GM19240 (cell line): ENCODE measurements around the gene PLP1.

Source experiments
- DNase-seq: peaks from one replicate; pipeline ENCODE4 v3.0.0; 2011; ENCODE audit warnings: low spot score; ENCODE audit not compliant: insufficient read length

PLP1 gene

DNA sequence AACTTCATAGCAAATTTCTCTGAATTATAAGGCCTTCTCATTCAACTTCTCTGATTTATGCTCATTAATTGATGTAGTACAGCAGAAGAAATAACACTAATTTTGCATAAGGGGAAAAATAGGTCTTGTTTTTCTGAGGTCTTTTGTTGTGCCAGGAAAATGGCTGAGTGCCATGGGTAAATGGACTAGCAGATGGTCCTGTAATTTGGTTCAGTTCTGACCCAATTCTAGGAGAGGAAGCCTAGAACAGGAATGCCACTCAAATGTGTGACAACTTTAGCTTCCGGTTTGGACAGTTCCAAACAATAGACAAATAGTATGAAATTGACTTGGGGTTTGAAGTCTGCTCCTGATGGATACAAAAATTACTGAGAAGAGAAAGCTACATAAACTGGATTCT, 49.2 kb downstream of the PLP1 start:
- no peak for DNase-seq

DNA sequence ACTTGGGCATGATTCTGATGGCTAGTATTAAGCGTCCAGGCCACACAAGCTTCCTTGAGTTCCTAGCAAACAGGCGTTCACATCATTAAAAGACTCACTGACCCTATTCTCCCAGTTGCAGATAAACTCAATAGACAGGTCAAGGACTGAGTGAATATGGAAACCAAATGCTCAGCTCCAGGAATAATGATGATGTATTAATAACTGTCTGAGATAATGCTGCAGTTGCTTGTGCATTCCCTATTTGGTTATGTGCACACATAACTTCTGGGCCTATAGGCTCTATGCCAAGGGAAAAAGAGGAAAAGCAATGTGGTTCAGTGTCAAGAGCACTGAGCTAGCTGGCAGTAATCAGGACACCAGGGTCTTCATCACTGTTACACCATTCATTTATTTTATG, 51.9 kb downstream of the PLP1 start:
- DNase-seq, result no peak

DNA sequence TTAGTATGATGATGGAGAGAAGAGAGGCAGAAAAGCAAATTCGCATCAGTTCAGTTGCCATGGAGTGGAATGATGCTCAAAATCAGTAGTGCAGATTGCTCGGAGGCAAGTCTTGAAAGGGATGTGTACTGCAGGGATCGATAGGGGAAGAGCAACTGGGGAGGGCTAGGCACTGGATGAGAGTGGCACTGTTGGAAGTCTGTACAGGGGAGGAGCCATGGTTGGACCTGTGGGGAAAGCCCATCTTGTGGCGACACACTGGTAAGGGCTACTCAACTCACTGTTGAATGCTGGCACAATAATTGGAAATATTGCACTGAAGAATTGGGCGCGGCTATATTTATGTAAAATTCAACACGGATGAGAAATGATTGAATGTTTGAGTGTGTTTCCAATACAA, 54.2 kb downstream of the PLP1 start:
- no peak for DNase-seq

DNA sequence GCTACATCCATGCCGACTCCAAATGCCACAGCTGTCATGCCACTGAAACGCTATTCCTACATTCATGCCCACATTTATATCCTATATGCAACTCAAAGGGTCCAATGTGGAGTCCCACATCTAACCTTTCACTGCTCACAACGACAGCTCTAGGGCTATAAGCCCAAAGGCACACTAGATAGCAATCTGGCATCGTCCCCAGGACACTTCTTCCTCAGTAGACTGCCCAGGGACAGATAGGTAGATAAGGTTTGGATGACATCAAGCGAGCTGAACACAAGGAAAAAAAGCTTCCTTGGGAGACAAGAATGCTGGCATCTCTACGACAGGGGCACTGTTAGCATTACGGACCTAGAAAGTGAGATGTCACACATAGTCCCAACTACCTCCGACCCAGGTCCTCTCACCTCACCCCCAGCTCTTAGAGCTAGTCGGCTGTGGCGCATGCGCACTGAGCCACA, 54.7 kb downstream of the PLP1 start:
- DNase-seq, result no peak

DNA sequence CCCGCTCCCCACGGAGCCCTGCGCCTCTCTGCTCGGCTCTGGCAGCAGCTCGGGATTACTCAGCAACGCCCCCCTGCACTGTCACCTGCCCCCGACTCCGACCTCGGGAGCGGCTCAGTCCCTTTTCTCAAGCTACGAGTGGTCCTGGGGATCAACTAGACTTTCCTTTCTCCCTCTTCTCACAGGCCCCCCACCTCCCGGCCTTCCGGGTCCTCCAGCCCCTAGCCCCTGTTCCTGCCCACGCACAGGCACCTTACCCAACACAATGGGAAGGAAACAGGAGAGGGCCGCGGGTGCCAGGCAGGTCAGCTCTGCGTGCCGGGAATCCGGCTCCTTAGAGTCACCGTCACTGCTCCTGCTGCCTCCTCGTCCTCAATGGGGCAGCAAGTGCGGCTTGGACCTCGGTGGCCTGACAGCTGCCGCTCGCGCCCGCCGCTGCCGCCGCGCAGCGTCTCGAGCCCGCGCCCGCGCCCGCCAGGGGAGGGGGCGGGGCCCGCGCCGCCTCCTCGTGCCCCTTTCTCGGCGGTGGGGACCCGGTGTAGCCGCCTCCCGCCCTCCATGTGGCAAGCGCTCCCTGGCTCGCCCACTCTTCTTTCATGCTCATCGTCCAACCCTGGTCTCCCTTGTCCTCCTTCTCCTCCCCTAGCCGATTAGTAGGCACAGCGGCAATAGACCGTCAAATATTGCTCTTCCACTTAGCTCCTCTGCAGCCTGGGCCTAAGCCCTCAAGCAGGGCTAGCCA, 55.3 kb downstream of the PLP1 start, which contains the start of gene RAB9B:
TSS of gene RAB9B (minus strand) at position 455 of the 742 bp plus-strand sequence. CDS start 6,473 bp downstream, outside the sequence.
- DNase-seq, result peak; percentile 52

DNA sequence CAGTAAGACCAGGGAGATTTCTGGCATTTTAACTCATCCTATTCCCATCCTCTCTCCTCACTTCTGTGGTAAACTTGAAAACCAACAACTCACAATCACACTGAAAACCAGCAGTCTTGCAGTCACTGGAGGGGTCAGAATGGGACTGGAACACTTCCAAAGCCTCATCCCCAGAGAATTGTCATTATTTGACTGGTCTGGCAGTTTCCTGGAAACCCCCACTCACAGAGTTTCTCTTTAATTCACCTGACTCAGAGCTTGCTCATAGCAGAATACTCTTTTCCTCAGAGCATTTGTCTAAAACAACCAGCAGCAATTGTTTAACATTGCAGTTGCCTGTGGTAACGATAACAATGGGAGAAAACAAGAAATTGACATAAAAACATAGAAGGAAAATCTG, 62.8 kb downstream of the PLP1 start:
- DNase-seq, result no peak
